Bronchial epithelial cell (primary cell): ENCODE measurements around the gene SEC11C. TPM values are rescaled to one million over a fixed set of nuclear protein-coding genes. Genes with fewer than 3 reads are reported as not detected.

Source experiments
- DNase-seq: peaks from one replicate; pipeline ENCODE4 v3.0.0-alpha.2; 2010; ENCODE audit warnings: low read depth
- FAIRE-seq: peaks from 2 replicates; lab custom pipeline; 2011; peaks lifted over from hg19 to GRCh38; lab: Jason Lieb, UNC
- H3K27me3 ChIP-seq: 2 replicates; pipeline ENCODE4 v1.5.1; 2011; ENCODE audit warnings: low read length; ENCODE audit not compliant: control insufficient read depth, insufficient read depth
- H3K36me3 ChIP-seq: 2 replicates; pipeline ENCODE4 v1.5.1; 2011; ENCODE audit warnings: low read length; ENCODE audit not compliant: control insufficient read depth, insufficient read depth
- H3K4me3 ChIP-seq: 2 replicates; pipeline ENCODE4 v1.5.1; 2011; ENCODE audit warnings: mild to moderate bottlenecking, low read depth, low read length, control low read depth
- total RNA-seq: library from RNA; depleted of rRNA; stranded (reverse); fragments of >200 nt; gene quantifications from 2 replicates; pipeline ENCODE4 v1.2.1, GENCODE V29; 2014
- TF ChIP-seq, protein P1 (sequence below): IDR thresholded peaks from 2 replicates; pipeline ENCODE4 v1.5.1; 2011; ENCODE audit warnings: mild to moderate bottlenecking, moderate library complexity, low read length, control low read depth, inconsistent platforms; ENCODE audit not compliant: insufficient read depth, severe bottlenecking

SEC11C gene
- total RNA-seq, 1 donor from 2014 or later, result 48.7 TPM

- FAIRE-seq, result no peak
Observed at GRCh38 chr18:59127047-59127446, 12.6 kb upstream of the SEC11C start.

GRCh38 chr18:59129951-59130703 lies 9.6 kb upstream of the SEC11C start:
- H3K27me3 ChIP-seq, result peaks cover 2% of the 10 kb centered on the region
- TF ChIP-seq, protein P1, sequence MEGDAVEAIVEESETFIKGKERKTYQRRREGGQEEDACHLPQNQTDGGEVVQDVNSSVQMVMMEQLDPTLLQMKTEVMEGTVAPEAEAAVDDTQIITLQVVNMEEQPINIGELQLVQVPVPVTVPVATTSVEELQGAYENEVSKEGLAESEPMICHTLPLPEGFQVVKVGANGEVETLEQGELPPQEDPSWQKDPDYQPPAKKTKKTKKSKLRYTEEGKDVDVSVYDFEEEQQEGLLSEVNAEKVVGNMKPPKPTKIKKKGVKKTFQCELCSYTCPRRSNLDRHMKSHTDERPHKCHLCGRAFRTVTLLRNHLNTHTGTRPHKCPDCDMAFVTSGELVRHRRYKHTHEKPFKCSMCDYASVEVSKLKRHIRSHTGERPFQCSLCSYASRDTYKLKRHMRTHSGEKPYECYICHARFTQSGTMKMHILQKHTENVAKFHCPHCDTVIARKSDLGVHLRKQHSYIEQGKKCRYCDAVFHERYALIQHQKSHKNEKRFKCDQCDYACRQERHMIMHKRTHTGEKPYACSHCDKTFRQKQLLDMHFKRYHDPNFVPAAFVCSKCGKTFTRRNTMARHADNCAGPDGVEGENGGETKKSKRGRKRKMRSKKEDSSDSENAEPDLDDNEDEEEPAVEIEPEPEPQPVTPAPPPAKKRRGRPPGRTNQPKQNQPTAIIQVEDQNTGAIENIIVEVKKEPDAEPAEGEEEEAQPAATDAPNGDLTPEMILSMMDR, result no peak
- FAIRE-seq, result no peak

More at GRCh38 chr18:59127047-59127446, 12.6 kb upstream of the SEC11C start:
- Histone ChIP-seq H3K27me3 (peaks cover 2% of the 10 kb centered on the region), H3K36me3 (no peaks in the 10 kb centered on the region), H3K4me3 (no peak overlapping the region)
- DNase-seq, result no peak
- TF ChIP-seq, protein P1, result no peak

GRCh38 chr18:59132810-59133465 lies 6.7 kb upstream of the SEC11C start:
- H3K36me3 ChIP-seq, result no peaks in the 10 kb centered on the region
- TF ChIP-seq, protein P1, result no peak
- H3K27me3 ChIP-seq, result no peaks in the 10 kb centered on the region
- no peak for DNase-seq
- no peak for FAIRE-seq
- H3K4me3 ChIP-seq, result no peak overlapping the region

More at GRCh38 chr18:59129951-59130703, 9.6 kb upstream of the SEC11C start:
- no peak overlapping the region for H3K4me3 ChIP-seq
- no peak for DNase-seq
- H3K36me3 ChIP-seq, result no peaks in the 10 kb centered on the region

DNA sequence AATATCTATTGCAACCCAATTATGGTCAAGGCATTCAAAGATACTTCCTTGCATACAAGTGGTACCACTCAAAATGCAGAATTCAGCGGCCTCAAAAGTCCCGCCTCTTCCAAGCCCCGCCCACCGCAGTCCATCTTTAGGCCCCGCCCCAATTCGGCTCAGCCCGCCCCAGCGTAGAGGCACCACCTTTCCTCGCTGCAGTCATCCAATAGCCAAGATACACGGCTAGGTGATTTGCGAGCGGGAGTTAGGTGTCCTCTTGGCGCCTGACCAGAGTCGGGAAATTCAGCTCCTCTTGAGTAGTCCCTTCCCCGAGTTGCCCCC lies 431 bp upstream of the SEC11C start:
- H3K36me3 ChIP-seq, result no peaks in the 10 kb centered on the region
- no peaks in the 10 kb centered on the region for H3K27me3 ChIP-seq
- peak overlapping the region; percentile 69 for H3K4me3 ChIP-seq
- no peak for DNase-seq
- TF ChIP-seq, protein P1, result no peak
- peak; percentile 90 for FAIRE-seq

DNA sequence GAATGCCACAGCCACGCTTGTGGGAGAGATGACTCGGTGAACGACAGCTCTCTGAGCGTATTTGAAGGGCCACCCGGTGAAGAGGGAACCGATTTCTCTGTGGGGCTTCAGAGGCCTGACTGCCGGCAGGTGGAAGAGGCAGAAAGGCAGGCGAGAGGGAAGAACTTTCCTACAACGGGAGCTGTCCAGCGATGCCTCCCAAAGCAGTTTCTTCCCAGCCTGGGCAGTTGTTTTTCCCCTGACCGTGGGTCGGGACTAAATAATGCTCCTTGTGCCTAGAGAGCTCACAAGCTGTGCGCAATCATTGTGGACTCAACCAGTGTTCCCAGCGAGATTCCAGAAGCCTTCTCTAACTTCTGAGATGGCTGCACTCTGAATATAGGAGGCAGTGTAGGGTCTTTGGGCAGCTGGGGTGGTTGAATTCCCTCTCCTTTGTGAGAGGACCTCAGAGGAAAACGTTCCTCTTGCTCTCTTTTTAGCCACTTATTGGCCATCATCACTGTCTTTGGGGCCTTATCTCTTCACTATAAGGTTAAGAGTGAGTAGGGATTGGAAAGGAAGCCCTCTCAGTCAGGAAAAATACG lies 710 bp downstream of the SEC11C start:
- FAIRE-seq, result no peak
- TF ChIP-seq, protein P1, result no peak

More for the DNA sequence above, 710 bp downstream of the SEC11C start:
- Histone ChIP-seq H3K27me3 (no peaks in the 10 kb centered on the region), H3K4me3 (peak overlapping the region; percentile 69), H3K36me3 (no peaks in the 10 kb centered on the region)
- peak; percentile 38 for DNase-seq
